Embryonic facial prominence (tissue), 1 donor: ENCODE data around the gene PLLP.

Experiments used
- DNase-seq: peaks from one replicate; pipeline ENCODE4 v3.0.0-alpha.2; 2016; ENCODE audit errors: extremely low spot score

The PLLP gene

GRCh38 chr16:57256601-57257395, 27.7 kb downstream of the PLLP start:
- no peak for DNase-seq

- DNase-seq, result no peak
Measured at GRCh38 chr16:57255686-57256415, 28.6 kb downstream of the PLLP start.

GRCh38 chr16:57253466-57253865, 31.0 kb downstream of the PLLP start:
- no peak for DNase-seq

- DNase-seq, result no peak
Measured at GRCh38 chr16:57252148-57252721, 32.2 kb downstream of the PLLP start.

- no peak for DNase-seq
Measured at GRCh38 chr16:57251352-57251751, 33.1 kb downstream of the PLLP start.

- no peak for DNase-seq
Measured at GRCh38 chr16:57245472-57246113, 38.9 kb downstream of the PLLP start.

- DNase-seq, result peak; percentile 93
Measured at GRCh38 chr16:57244767-57245471, 39.6 kb downstream of the PLLP start, which contains the start of gene ARL2BP. ARL2BP (plus strand) TSS chr16:57245259; CDS start chr16:57245368, 109 bp downstream.

- DNase-seq, result no peak
Measured at GRCh38 chr16:57244463-57244766, 40.1 kb downstream of the PLLP start.

GRCh38 chr16:57242650-57243049, 41.8 kb downstream of the PLLP start:
- DNase-seq, result no peak

- DNase-seq, result no peak
Measured at GRCh38 chr16:57240851-57241250, 43.6 kb downstream of the PLLP start.

GRCh38 chr16:57239107-57239506, 45.4 kb downstream of the PLLP start:
- no peak for DNase-seq

- DNase-seq, result no peak
Measured at GRCh38 chr16:57238682-57239081, 45.8 kb downstream of the PLLP start.

- no peak for DNase-seq
Measured at GRCh38 chr16:57236022-57236350, 48.5 kb downstream of the PLLP start.

- no peak for DNase-seq
Measured at GRCh38 chr16:57235128-57236021, 49.1 kb downstream of the PLLP start.

GRCh38 chr16:57234707-57235092, 49.8 kb downstream of the PLLP start:
- no peak for DNase-seq

- DNase-seq, result no peak
Measured at GRCh38 chr16:57233944-57234706, 50.3 kb downstream of the PLLP start.

- DNase-seq, result no peak
Measured at GRCh38 chr16:57231821-57232350, 52.6 kb downstream of the PLLP start.

GRCh38 chr16:57229079-57229478, 55.4 kb downstream of the PLLP start:
- DNase-seq, result no peak

- DNase-seq, result no peak
Measured at GRCh38 chr16:57226701-57227621, 57.5 kb downstream of the PLLP start.
